H9 (cell line): ENCODE measurements around the gene TBC1D5. TPM values are rescaled to one million over a fixed set of nuclear protein-coding genes. Genes with fewer than 3 reads are reported as not detected.

Experiments
- DNase-seq: peaks from one replicate; pipeline ENCODE4 v3.0.0-alpha.2; 2017
- H2AFZ ChIP-seq: one replicate; pipeline ENCODE4 v1.6.1; 2013; ENCODE audit warnings: mild to moderate bottlenecking, low read length, control low read depth, moderate library complexity
- H2AK5ac ChIP-seq: 2 replicates; pipeline ENCODE4 v1.6.1; 2013; ENCODE audit warnings: low read length, control low read depth, mixed read lengths; ENCODE audit not compliant: insufficient read length
- H2BK120ac ChIP-seq: one replicate; pipeline ENCODE4 v1.6.1; 2013; ENCODE audit warnings: low read depth, mild to moderate bottlenecking, low read length, control low read depth, inconsistent platforms; ENCODE audit not compliant: poor library complexity, severe bottlenecking
- H2BK12ac ChIP-seq: 2 replicates; pipeline ENCODE4 v1.6.1; 2013; ENCODE audit warnings: low read length, control low read depth, mixed read lengths, low read depth; ENCODE audit not compliant: insufficient read length
- H2BK15ac ChIP-seq: 2 replicates; pipeline ENCODE4 v1.6.1; 2013; ENCODE audit warnings: low read depth, low read length, control low read depth
- H2BK20ac ChIP-seq: one replicate; pipeline ENCODE4 v1.6.1; 2013; ENCODE audit warnings: low read depth, mild to moderate bottlenecking, low read length, control low read depth, inconsistent platforms; ENCODE audit not compliant: poor library complexity, severe bottlenecking
- H2BK5ac ChIP-seq: 2 replicates; pipeline ENCODE4 v1.6.1; 2013; ENCODE audit warnings: low read length, control low read depth, mixed read lengths; ENCODE audit not compliant: insufficient read length
- H3K14ac ChIP-seq: 2 replicates; pipeline ENCODE4 v1.6.1; 2013; ENCODE audit warnings: low read length, control low read depth; ENCODE audit not compliant: insufficient read depth
- H3K18ac ChIP-seq: 2 replicates; pipeline ENCODE4 v1.6.1; 2013; ENCODE audit warnings: low read depth, mild to moderate bottlenecking, mixed read lengths, low read length, control low read depth; ENCODE audit not compliant: insufficient read length
- H3K23ac ChIP-seq: 2 replicates; pipeline ENCODE4 v1.6.1; 2013; ENCODE audit warnings: low read length, control low read depth, mixed read lengths, low read depth; ENCODE audit not compliant: insufficient read length
- H3K23me2 ChIP-seq: 2 replicates; pipeline ENCODE4 v1.6.1; 2013; ENCODE audit warnings: low read depth, mild to moderate bottlenecking, mixed read lengths, low read length, control low read depth; ENCODE audit not compliant: insufficient read length, poor library complexity, severe bottlenecking
- H3K27ac ChIP-seq: 2 replicates; pipeline ENCODE4 v1.5.1; 2013; ENCODE audit warnings: low read length, control low read depth, mixed read lengths, low read depth; ENCODE audit not compliant: insufficient read length
- H3K27me3 ChIP-seq: 2 replicates; pipeline ENCODE4 v1.6.1; 2013; ENCODE audit warnings: low read length, control low read depth, inconsistent platforms; ENCODE audit not compliant: insufficient read depth
- H3K4ac ChIP-seq: 2 replicates; pipeline ENCODE4 v1.6.1; 2013; ENCODE audit warnings: low read depth, mild to moderate bottlenecking, control low read depth, inconsistent platforms, low read length, moderate library complexity
- H3K4me1 ChIP-seq: 2 replicates; pipeline ENCODE4 v1.6.1; 2013; ENCODE audit warnings: low read length, control low read depth, inconsistent platforms; ENCODE audit not compliant: insufficient read depth
- H3K4me2 ChIP-seq: 2 replicates; pipeline ENCODE4 v1.6.1; 2013; ENCODE audit warnings: low read length, control low read depth, mixed read lengths; ENCODE audit not compliant: insufficient read length, insufficient read depth
- H3K56ac ChIP-seq: 2 replicates; pipeline ENCODE4 v1.6.1; 2013; ENCODE audit warnings: low read depth, mild to moderate bottlenecking, mixed read lengths, low read length, control low read depth; ENCODE audit not compliant: insufficient read length
- H3K79me1 ChIP-seq: 2 replicates; pipeline ENCODE4 v1.6.1; 2013; ENCODE audit warnings: low read depth, mild to moderate bottlenecking, moderate library complexity, low read length, control low read depth, inconsistent platforms; ENCODE audit not compliant: insufficient read depth, poor library complexity, severe bottlenecking
- H3K79me2 ChIP-seq: 2 replicates; pipeline ENCODE4 v1.6.1; 2013; ENCODE audit warnings: low read length, control low read depth, inconsistent platforms; ENCODE audit not compliant: insufficient read depth
- H3K9ac ChIP-seq: 2 replicates; pipeline ENCODE4 v1.6.1; 2013; ENCODE audit warnings: low read length, control low read depth, mixed read lengths; ENCODE audit not compliant: insufficient read length; ENCODE audit errors: extremely low read depth
- H3K9me3 ChIP-seq: one replicate; pipeline ENCODE4 v1.6.1; 2013; ENCODE audit warnings: low read depth, low read length, inconsistent platforms; ENCODE audit not compliant: control insufficient read depth
- H3T11ph ChIP-seq: one replicate; pipeline ENCODE4 v1.6.1; 2013; ENCODE audit warnings: mild to moderate bottlenecking, low read length, control low read depth, inconsistent platforms
- H4K20me1 ChIP-seq: one replicate; pipeline ENCODE4 v1.6.1; 2013; ENCODE audit not compliant: control insufficient read depth, insufficient read length, insufficient read depth
- H4K5ac ChIP-seq: 2 replicates; pipeline ENCODE4 v1.6.1; 2013; ENCODE audit warnings: low read depth, mild to moderate bottlenecking, mixed read lengths, low read length, control low read depth; ENCODE audit not compliant: insufficient read length
- H4K8ac ChIP-seq: replicated peaks from 2 replicates; pipeline ENCODE4 v1.6.1; 2013; ENCODE audit warnings: low read length, control low read depth, mixed read lengths, low read depth; ENCODE audit not compliant: insufficient read length
- H4K91ac ChIP-seq: 2 replicates; pipeline ENCODE4 v1.6.1; 2013; ENCODE audit warnings: low read depth, mild to moderate bottlenecking, moderate library complexity, mixed read lengths, low read length, control low read depth; ENCODE audit not compliant: insufficient read length
- H3K27ac Mint-ChIP-seq, 3 experiments: 2 replicates in 2 of 3; 3 replicates in 1 of 3; pipeline ENCODE4 v1.8.0; 2020 to 2021; ENCODE audit warnings: mixed read lengths in 3 of 3, mild to moderate bottlenecking in 1 of 3, moderate library complexity in 1 of 3
- H3K27me3 Mint-ChIP-seq: 2 replicates; pipeline ENCODE4 v1.8.0; 2021; ENCODE audit warnings: low read depth, mild to moderate bottlenecking, moderate library complexity, mixed read lengths
- H3K36me3 Mint-ChIP-seq, 3 experiments: 2 replicates in 2 of 3; 3 replicates in 1 of 3; pipeline ENCODE4 v1.8.0; 2020 to 2021; ENCODE audit warnings: low read depth in 3 of 3, mixed read lengths in 3 of 3; ENCODE audit not compliant: insufficient read depth in 1 of 3
- H3K4me1 Mint-ChIP-seq, 2 experiments: 2 replicates each; pipeline ENCODE4 v1.8.0; 2020; ENCODE audit warnings: mixed read lengths in 2 of 2
- H3K4me3 Mint-ChIP-seq, 2 experiments: 2 replicates in 1 of 2; 3 replicates in 1 of 2; pipeline ENCODE4 v1.8.0; 2020 to 2021; ENCODE audit warnings: mild to moderate bottlenecking in 2 of 2, mixed read lengths in 2 of 2, moderate library complexity in 1 of 2
- H3K9me3 Mint-ChIP-seq, 2 experiments: 2 replicates in 1 of 2; 3 replicates in 1 of 2; pipeline ENCODE4 v1.8.0; 2020; ENCODE audit warnings: mild to moderate bottlenecking in 2 of 2, mixed read lengths in 2 of 2, moderate library complexity in 1 of 2
- WGBS: extraction: QIAGEN DNeasy Blood & Tissue Kit; methylation state at CpG from one replicate; pipeline ENCODE4 v1.1.7; 2013; ENCODE audit warnings: missing lambda C conversion rate, low lambda C conversion rate, mixed read lengths; ENCODE audit not compliant: insufficient read length; ENCODE audit errors: extremely low coverage; 5-methylcytosine and 5-hydroxymethylcytosine counted together
- total RNA-seq: library from RNA; stranded (reverse); gene quantifications from 2 replicates; pipeline ENCODE4 v1.2.1, GENCODE V29; 2021
- TF ChIP-seq, protein P1 (sequence below): fragments of 200-600 bp; sonication (generic); conservative IDR thresholded peaks from 3 replicates; pipeline ENCODE4 v1.8.0; 2021; ENCODE audit warnings: antibody characterized with exemption, mild to moderate bottlenecking

The TBC1D5 gene
- total RNA-seq, 1 experiment from 2014 or later = 25.0 TPM

DNA sequence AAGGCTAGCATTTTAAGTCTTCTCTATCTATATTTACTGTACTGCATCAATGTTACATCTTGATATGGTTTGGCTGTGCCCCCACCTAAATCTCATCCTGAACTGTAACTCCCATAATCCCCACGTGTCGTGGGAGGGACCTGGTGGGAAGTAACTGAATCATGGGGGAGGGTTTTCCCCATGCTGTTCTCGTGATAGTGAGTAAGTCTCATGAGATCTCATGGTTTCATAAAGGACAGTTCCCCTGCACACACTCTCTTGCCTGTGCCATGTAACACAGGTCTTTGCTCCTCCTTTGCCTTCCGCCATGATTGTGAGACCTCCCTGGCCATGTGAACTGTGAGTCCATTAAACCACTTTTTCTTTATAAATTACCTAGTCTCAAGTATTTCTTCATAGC lies 161.5 kb downstream of the TBC1D5 start:
- Histone ChIP-seq H3K79me1 (no peaks in the 10 kb centered on the region), H3K4me2 (no peak overlapping the region), H3K23me2 (no peaks in the 10 kb centered on the region), H4K91ac (no peak overlapping the region), H3K9ac (no peak overlapping the region), H4K8ac (no peak overlapping the region), H3K18ac (no peak overlapping the region), H2BK5ac (no peak overlapping the region), H4K5ac (no peak overlapping the region), H2AFZ (no peak overlapping the region), H3K4ac (no peak overlapping the region), H3K79me2 (no peaks in the 10 kb centered on the region), H2BK12ac (no peak overlapping the region), H3T11ph (no peak overlapping the region), H3K27ac (no peak overlapping the region), H3K9me3 (no peaks in the 10 kb centered on the region), H3K27me3 (no peaks in the 10 kb centered on the region), H4K20me1 (no peaks in the 10 kb centered on the region), H3K4me1 (no peaks in the 10 kb centered on the region), H3K23ac (no peak overlapping the region), H2BK20ac (no peak overlapping the region), H3K14ac (no peak overlapping the region), H2BK120ac (no peak overlapping the region), H2AK5ac (no peak overlapping the region), H3K56ac (no peak overlapping the region), H2BK15ac (no peak overlapping the region)
- Mint-ChIP-seq H3K4me1 (peaks cover 8 to 9% of the 10 kb centered on the region in 2 experiments), H3K9me3 (no peaks in the 10 kb centered on the region), H3K27me3 (no peaks in the 10 kb centered on the region), H3K27ac (no peak overlapping the region), H3K4me3 (no peak overlapping the region), H3K36me3 (no peaks in the 10 kb centered on the region)
- TF ChIP-seq, protein P1, sequence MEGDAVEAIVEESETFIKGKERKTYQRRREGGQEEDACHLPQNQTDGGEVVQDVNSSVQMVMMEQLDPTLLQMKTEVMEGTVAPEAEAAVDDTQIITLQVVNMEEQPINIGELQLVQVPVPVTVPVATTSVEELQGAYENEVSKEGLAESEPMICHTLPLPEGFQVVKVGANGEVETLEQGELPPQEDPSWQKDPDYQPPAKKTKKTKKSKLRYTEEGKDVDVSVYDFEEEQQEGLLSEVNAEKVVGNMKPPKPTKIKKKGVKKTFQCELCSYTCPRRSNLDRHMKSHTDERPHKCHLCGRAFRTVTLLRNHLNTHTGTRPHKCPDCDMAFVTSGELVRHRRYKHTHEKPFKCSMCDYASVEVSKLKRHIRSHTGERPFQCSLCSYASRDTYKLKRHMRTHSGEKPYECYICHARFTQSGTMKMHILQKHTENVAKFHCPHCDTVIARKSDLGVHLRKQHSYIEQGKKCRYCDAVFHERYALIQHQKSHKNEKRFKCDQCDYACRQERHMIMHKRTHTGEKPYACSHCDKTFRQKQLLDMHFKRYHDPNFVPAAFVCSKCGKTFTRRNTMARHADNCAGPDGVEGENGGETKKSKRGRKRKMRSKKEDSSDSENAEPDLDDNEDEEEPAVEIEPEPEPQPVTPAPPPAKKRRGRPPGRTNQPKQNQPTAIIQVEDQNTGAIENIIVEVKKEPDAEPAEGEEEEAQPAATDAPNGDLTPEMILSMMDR = no peak
- no peak for DNase-seq
- WGBS = no CpG with 5 or more reads among the region's 4 CpGs
